SK-N-MC (cell line): Measurements from ENCODE around the gene ARMH2.
"Not testable (repeated sequence)": the region's sequence is repeated elsewhere in the genome, so short reads cannot be mapped to it uniquely, and the experiment has no call there.

Experiments used
- DNase-seq: peaks from one replicate; pipeline ENCODE4 v3.0.0-alpha.2; 2011; ENCODE audit warnings: low read depth, low spot score
- H3K27ac ChIP-seq: fragments of 200-600 bp; sonication (generic); 2 replicates; pipeline ENCODE4 v1.5.1; 2016; ENCODE audit warnings: mixed run types
- H3K36me3 ChIP-seq: fragments of 200-600 bp; sonication (generic); 2 replicates; pipeline ENCODE4 v1.6.1; 2017; ENCODE audit warnings: antibody characterized with exemption, low read length, mixed read lengths; ENCODE audit not compliant: insufficient read depth
- H3K4me3 ChIP-seq: fragments of 200-600 bp; sonication (generic); 2 replicates; pipeline ENCODE4 v1.5.1; 2016
- H3K9ac ChIP-seq: fragments of 200-600 bp; sonication (generic); 2 replicates; pipeline ENCODE4 v1.8.0; 2017; ENCODE audit warnings: mixed run types, mixed read lengths; ENCODE audit not compliant: insufficient read length
- H3K9me3 ChIP-seq: fragments of 200-600 bp; sonication (generic); 2 replicates; pipeline ENCODE4 v1.6.1; 2017; ENCODE audit warnings: low read depth, mild to moderate bottlenecking, antibody characterized with exemption, low read length, moderate library complexity, mixed read lengths
- EZH2 ChIP-seq: fragments of 200-600 bp; sonication (generic); IDR thresholded peaks from one replicate; pipeline ENCODE4 v1.6.1; 2017; ENCODE audit warnings: antibody characterized with exemption
- FOXP2 ChIP-seq: optimal IDR thresholded peaks from 2 replicates; pipeline ENCODE3; 2011; ENCODE audit warnings: mild to moderate bottlenecking, moderate library complexity; ENCODE audit not compliant: insufficient read depth; ENCODE audit errors: extremely low read length, control extremely low read depth
- POLR2AphosphoS5 ChIP-seq: IDR thresholded peaks from 2 replicates; pipeline ENCODE4 v1.6.1; 2012; ENCODE audit warnings: mild to moderate bottlenecking, low read depth, low read length, borderline replicate concordance

Gene ARMH2

GRCh38 chr6:24761851-24762250, 36.9 kb downstream of the ARMH2 start:
- Histone ChIP-seq H3K27ac (no peak overlapping the region), H3K4me3 (no peak overlapping the region), H3K9ac (no peak overlapping the region), H3K9me3 (no peaks in the 10 kb centered on the region), H3K36me3 (no peaks in the 10 kb centered on the region)
- no peak for DNase-seq
- TF ChIP-seq POLR2AphosphoS5, result no peak
- no peak for TF ChIP-seq FOXP2
- no peak for TF ChIP-seq EZH2

GRCh38 chr6:24761193-24761835, 37.4 kb downstream of the ARMH2 start:
- Histone ChIP-seq H3K27ac (no peak overlapping the region), H3K36me3 (no peaks in the 10 kb centered on the region), H3K9ac (no peak overlapping the region), H3K9me3 (no peaks in the 10 kb centered on the region), H3K4me3 (no peak overlapping the region)
- TF ChIP-seq FOXP2 (no peak), EZH2 (no peak), POLR2AphosphoS5 (no peak)
- DNase-seq, result no peak

DNA sequence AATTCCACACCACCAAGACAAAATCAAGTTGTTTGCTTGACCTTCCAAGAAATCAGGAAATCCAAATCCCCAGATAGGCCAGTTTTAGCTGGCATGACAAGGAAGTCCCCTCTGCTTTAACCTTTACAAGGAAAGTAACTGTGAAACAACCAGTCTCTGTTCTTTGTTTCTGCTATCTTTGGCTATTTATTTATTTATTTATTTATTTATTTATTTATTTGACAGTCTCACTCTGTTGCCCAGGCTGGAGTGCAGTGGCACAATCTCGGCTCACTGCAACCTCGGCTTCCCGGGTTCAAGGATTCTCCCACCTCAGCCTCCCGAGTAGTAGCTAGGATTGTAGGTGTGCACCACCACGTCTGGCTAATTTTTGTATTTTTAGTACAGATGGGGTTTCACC, 38.5 kb downstream of the ARMH2 start:
- TF ChIP-seq EZH2 (no peak), FOXP2 (no peak), POLR2AphosphoS5 (no peak)
- no peak for DNase-seq
- no peaks in the 10 kb centered on the region for H3K36me3 ChIP-seq
- H3K9ac ChIP-seq, result no peak overlapping the region
- no peak overlapping the region for H3K27ac ChIP-seq
- no peaks in the 10 kb centered on the region for H3K9me3 ChIP-seq
- no peak overlapping the region for H3K4me3 ChIP-seq

- no peak for TF ChIP-seq POLR2AphosphoS5
- no peak for TF ChIP-seq FOXP2
- TF ChIP-seq EZH2, result no peak
- no peak for DNase-seq
- no peak overlapping the region for H3K4me3 ChIP-seq
- no peaks in the 10 kb centered on the region for H3K36me3 ChIP-seq
- H3K9me3 ChIP-seq, result no peaks in the 10 kb centered on the region
- no peak overlapping the region for H3K9ac ChIP-seq
- H3K27ac ChIP-seq, result no peak overlapping the region
Observed at GRCh38 chr6:24759718-24760117, 39.0 kb downstream of the ARMH2 start.

DNA sequence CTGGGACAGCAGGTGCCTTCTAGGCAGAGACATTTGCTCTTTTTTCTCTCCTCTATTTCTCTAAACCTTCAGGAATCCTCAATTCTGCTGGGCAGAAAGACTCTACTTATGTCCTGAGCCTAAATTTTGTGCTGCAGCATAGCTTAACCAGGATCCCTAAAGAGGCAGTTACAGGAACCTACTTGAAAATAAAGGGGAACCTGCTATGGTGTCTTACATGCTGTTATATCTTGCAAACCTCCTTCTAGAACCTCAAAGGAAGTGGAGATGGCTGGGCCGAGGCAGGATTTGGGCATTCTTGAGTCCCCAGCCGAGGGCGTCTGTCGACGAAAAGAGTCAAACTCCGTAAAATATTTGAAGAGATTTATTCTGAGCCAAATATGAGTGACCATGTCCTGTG, 41.1 kb downstream of the ARMH2 start:
- Histone ChIP-seq H3K9me3 (no peaks in the 10 kb centered on the region), H3K27ac (no peak overlapping the region), H3K9ac (no peak overlapping the region), H3K4me3 (no peak overlapping the region), H3K36me3 (no peaks in the 10 kb centered on the region)
- TF ChIP-seq FOXP2, result no peak
- TF ChIP-seq POLR2AphosphoS5, result no peak
- TF ChIP-seq EZH2, result no peak
- no peak for DNase-seq

DNA sequence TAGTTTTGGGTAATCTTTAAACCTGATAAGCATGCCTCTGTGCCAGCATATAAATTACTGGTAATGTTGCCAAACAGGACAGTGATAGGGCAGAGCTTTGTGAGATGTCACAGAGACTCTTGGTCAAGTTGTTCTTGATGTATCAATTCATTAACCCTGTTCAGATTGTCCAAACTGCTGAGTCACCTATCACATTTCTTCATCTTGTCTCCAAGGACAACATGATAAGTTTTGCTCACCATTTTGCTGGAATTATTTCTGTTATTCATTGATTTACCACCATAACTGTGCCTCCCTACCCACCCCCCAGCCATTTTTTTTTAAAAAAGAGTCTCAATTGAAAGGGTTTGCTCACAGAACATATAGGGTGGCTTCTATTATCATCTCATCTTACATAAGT, 43.4 kb downstream of the ARMH2 start:
- no peak overlapping the region for H3K4me3 ChIP-seq
- no peak for TF ChIP-seq POLR2AphosphoS5
- no peak for TF ChIP-seq FOXP2
- TF ChIP-seq EZH2, result no peak
- H3K36me3 ChIP-seq, result no peaks in the 10 kb centered on the region
- no peak for DNase-seq
- H3K9me3 ChIP-seq, result no peaks in the 10 kb centered on the region
- no peak overlapping the region for H3K27ac ChIP-seq
- H3K9ac ChIP-seq, result no peak overlapping the region

DNA sequence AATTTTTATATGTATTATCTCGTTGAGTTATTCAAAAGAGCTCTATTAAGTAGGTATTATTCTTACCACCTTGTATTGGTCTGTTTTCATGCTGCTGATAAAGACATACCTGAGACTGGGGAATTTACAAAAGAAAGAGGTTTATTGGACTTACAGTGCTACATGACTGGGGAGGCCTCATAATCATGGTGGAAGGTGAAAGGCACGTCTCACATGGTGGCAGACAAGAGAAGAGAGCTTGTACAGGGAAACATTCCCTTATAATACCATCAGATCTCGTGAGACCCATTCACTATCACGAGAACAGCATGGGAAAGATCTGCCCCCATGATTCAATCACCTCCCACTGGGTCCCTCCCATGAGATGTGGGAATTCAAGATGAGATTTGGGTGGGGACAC, 44.3 kb downstream of the ARMH2 start:
- H3K36me3 ChIP-seq, H3K9ac ChIP-seq, DNase-seq, H3K4me3 ChIP-seq, H3K27ac ChIP-seq, H3K9me3 ChIP-seq: not testable (repeated sequence)

- H3K36me3 ChIP-seq, result no peaks in the 10 kb centered on the region
- TF ChIP-seq POLR2AphosphoS5 (no peak), FOXP2 (no peak), EZH2 (no peak)
Observed at GRCh38 chr6:24753545-24753944, 45.2 kb downstream of the ARMH2 start.

GRCh38 chr6:24752917-24753492, 45.7 kb downstream of the ARMH2 start:
- Histone ChIP-seq H3K36me3 (no peaks in the 10 kb centered on the region), H3K4me3 (no peak overlapping the region), H3K27ac (no peak overlapping the region), H3K9ac (no peak overlapping the region), H3K9me3 (no peaks in the 10 kb centered on the region)
- DNase-seq, result no peak
- no peak for TF ChIP-seq POLR2AphosphoS5
- TF ChIP-seq FOXP2, result no peak
- no peak for TF ChIP-seq EZH2

More at GRCh38 chr6:24753545-24753944, 45.2 kb downstream of the ARMH2 start:
- no peak overlapping the region for H3K4me3 ChIP-seq
- H3K9ac ChIP-seq, result no peak overlapping the region
- no peak overlapping the region for H3K27ac ChIP-seq
- no peaks in the 10 kb centered on the region for H3K9me3 ChIP-seq
- no peak for DNase-seq
